ENCODE data around the gene TUBA4B. TPM values are rescaled to one million over a fixed set of nuclear protein-coding genes. Genes with fewer than 3 reads are reported as not detected.

TUBA4B gene
- total RNA-seq, 4 donors from 2014 or later: not detected

DNA sequence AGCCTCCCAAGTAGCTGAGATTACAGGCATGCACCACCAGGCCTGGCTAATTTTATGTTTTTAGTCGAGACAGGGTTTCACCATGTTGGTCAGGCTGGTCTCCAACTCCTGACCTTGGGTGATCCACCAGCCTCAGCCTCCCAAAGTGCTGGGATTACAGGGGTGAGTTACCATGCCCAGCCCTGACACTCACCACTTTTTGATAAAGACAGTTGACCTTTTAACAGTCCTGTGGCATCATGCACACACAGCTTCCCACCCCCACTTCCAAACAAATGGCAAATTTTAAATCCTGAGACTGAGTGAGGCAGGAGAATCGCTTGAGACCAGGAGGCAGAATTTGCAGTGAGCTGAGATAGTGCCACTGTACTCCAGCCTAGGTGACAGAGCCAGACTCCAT lies 20.0 kb downstream of the TUBA4B start:
- 72 to 84% methylated on average over 2 of the region's 2 CpGs for WGBS, 2 donors
- DNase-seq: no peak

DNA sequence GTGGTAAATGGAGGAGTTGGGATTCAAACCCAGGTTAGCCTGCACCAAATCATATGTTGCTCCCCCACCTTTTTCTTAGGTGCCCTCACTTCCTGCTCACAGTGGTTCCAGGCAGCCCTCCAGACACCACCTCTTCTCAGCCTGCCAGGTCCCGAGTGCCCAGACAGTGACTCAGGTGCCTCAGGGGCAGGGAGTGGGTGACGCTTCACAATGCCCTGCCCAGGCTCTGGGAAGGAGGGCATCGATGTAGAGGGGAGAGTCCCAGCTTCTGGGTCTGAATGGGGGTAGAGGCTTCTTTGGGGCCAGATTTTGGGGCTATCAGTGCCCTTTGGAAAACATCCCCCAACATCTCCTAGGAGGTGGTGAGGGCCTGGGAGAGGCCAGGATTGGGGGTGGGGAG lies 20.9 kb downstream of the TUBA4B start:
- peaks cover 12 to 35% of the 10 kb centered on the region in 2 donors for H3K4me1 ChIP-seq
- 62 to 88% methylated on average over 3 of the region's 3 CpGs for WGBS, 2 donors
- TF ChIP-seq, protein P1, sequence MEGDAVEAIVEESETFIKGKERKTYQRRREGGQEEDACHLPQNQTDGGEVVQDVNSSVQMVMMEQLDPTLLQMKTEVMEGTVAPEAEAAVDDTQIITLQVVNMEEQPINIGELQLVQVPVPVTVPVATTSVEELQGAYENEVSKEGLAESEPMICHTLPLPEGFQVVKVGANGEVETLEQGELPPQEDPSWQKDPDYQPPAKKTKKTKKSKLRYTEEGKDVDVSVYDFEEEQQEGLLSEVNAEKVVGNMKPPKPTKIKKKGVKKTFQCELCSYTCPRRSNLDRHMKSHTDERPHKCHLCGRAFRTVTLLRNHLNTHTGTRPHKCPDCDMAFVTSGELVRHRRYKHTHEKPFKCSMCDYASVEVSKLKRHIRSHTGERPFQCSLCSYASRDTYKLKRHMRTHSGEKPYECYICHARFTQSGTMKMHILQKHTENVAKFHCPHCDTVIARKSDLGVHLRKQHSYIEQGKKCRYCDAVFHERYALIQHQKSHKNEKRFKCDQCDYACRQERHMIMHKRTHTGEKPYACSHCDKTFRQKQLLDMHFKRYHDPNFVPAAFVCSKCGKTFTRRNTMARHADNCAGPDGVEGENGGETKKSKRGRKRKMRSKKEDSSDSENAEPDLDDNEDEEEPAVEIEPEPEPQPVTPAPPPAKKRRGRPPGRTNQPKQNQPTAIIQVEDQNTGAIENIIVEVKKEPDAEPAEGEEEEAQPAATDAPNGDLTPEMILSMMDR (IDR thresholded peaks at IDR 0.05): no peak
- no peak for TF ChIP-seq POLR2A (IDR thresholded peaks at IDR 0.05)
- no peaks in the 10 kb centered on the region for H3K36me3 ChIP-seq
- no peak for DNase-seq
- no peaks in the 10 kb centered on the region for H3K9me3 ChIP-seq
- no peaks in the 10 kb centered on the region for H3K27me3 ChIP-seq
- intact Hi-C loops (cut with DNase I): no loop called here
- H3K27ac ChIP-seq: peak overlapping the region in 1 of 3 donors; percentile 26
- no peak overlapping the region for H3K4me3 ChIP-seq (replicated peaks in 1 of 3)

More for the DNA sequence above, 20.0 kb downstream of the TUBA4B start:
- intact Hi-C loops (cut with DNase I): no loop called here
- Histone ChIP-seq H3K36me3 (no peaks in the 10 kb centered on the region), H3K4me3 (replicated peaks in 1 of 3) (no peak overlapping the region), H3K9me3 (no peaks in the 10 kb centered on the region), H3K27ac (no peak overlapping the region), H3K4me1 (peaks cover 2 to 26% of the 10 kb centered on the region in 2 donors), H3K27me3 (no peaks in the 10 kb centered on the region)
- TF ChIP-seq, protein P1 (IDR thresholded peaks at IDR 0.05): no peak
- no peak for TF ChIP-seq POLR2A (IDR thresholded peaks at IDR 0.05)

DNA sequence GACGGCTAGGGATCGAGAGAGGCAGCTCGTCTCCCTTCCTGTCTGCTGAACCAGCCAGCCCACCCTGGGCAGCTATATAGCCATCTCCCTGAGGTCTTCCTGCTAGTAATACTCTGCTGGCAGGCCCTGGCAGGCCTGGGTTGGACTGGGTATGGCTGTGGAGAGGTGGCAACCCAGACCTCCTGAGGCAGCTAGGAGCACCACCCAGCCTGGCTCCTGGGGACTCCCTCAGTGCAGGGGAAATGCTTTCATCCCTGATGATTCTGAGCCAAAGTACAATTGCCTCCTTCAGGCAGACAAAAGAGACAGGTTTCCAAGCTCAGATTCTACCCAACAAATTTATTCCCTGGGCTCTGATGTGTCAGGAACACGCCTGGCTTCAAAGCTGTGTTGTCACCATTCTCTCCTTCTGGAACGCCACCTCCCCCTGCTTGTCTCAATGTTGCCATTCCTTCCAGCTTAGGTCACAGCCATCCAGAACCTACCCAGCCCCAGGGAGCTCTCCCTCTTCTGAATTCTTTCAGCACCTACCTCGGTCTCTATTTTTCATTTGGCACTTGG lies 21.4 kb downstream of the TUBA4B start:
- no peaks in the 10 kb centered on the region for H3K9me3 ChIP-seq
- no peak overlapping the region for H3K4me3 ChIP-seq (replicated peaks in 1 of 3)
- peak overlapping the region in 1 of 3 donors; percentile 26 for H3K27ac ChIP-seq
- H3K4me1 ChIP-seq: peaks cover 12 to 32% of the 10 kb centered on the region in 2 donors
- peak; percentile 39 to 60 for DNase-seq
- TF ChIP-seq POLR2A (IDR thresholded peaks at IDR 0.05): peak in 1 of 2 donors; percentile 33
- TF ChIP-seq, protein P1 (IDR thresholded peaks at IDR 0.05): no peak
- 40 to 41% methylated on average over 6 of the region's 6 CpGs for WGBS, 2 donors
- H3K27me3 ChIP-seq: no peaks in the 10 kb centered on the region
- intact Hi-C loops (cut with DNase I): no loop called here
- H3K36me3 ChIP-seq: no peaks in the 10 kb centered on the region

DNA sequence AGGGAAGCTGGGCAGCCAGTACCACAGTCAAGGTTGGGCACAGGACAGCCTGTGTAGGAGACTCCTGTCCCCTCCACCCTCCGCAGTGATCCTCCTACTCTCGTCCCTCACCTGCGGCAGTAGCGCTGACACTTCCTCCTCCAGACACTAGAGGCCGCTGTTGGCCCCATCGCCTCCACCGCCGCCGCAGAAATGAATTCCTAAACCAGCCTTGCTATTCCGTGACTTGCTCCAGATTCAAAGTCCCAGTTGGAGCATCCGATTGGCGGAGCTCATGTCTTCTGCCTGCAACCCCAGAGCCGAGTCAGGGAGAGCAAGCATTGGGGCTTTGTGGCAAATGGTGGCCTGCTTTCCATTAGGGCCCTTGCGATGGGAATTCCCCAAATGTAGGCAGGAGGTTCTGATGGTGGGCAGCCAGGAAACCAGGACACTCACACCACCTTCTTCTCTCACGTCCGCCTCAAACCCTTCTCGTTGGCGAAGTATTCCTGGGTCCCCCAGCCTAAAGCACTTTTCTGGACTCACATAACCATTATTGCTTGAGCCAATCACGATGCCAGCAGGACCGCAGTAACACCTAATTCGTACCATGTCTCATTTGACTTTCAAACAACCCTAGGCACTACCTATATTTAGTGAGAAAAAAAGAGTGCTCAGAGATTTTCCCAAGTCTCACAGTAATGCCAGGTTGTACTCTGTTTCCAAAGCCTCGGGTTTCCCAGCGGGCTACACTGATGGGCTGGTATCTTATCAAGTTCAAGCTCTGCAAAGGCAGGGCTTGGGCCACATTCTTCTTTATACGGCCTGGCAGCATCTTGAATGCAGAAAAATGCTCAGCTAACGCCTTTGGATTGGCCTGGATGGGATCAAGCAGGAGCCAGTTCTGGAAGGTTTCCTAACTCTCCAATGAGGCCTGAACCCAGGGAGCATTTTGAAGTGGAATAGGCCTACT lies 24.9 kb downstream of the TUBA4B start:
- no peaks in the 10 kb centered on the region for H3K27me3 ChIP-seq

More for the DNA sequence above, 24.9 kb downstream of the TUBA4B start:
- Histone ChIP-seq H3K4me3 (replicated peaks in 1 of 3) (no peak overlapping the region), H3K4me1 (peaks cover 18 to 34% of the 10 kb centered on the region in 2 donors), H3K36me3 (peaks cover 17 to 20% of the 10 kb centered on the region in 2 donors), H3K9me3 (no peaks in the 10 kb centered on the region), H3K27ac (peak overlapping the region; percentile 99)
- WGBS, 2 donors: 32 to 34% methylated on average over 20 to 23 of the region's 25 CpGs
- intact Hi-C loops (cut with DNase I): loop anchor here (2.0 kb wide), 1 partner anchor 17 kb away; no protein-coding TSS in a partner anchor
- TF ChIP-seq POLR2A (IDR thresholded peaks at IDR 0.05): no peak
- TF ChIP-seq, protein P1 (IDR thresholded peaks at IDR 0.05): peak; percentile 95 to 99 (median 97)
- peak; percentile 73 to 81 for DNase-seq
